Smooth muscle cell (in vitro differentiated cells): ENCODE data around the gene PCDHGB2. TPM values are rescaled to one million over a fixed set of nuclear protein-coding genes. Genes with fewer than 3 reads are reported as not detected.

ENCODE experiments used
- DNase-seq: peaks from one replicate; lab custom pipeline; 2025; ENCODE audit not compliant: unreplicated experiment; lab: John Stamatoyannopoulos, UW
- H2AFZ ChIP-seq: fragments of 200-600 bp; sonication (generic); 2 replicates; pipeline ENCODE4 v1.6.0; 2016; ENCODE audit warnings: antibody characterized with exemption, low read depth, mild to moderate bottlenecking
- H3F3A ChIP-seq: fragments of 200-600 bp; sonication (generic); 2 replicates; pipeline ENCODE4 v1.6.0; 2017; ENCODE audit warnings: antibody characterized with exemption, low read depth
- H3K27ac ChIP-seq: fragments of 200-600 bp; sonication (generic); 2 replicates; pipeline ENCODE4 v1.5.1; 2016; ENCODE audit warnings: low read depth, mild to moderate bottlenecking
- H3K27me3 ChIP-seq: fragments of 200-600 bp; sonication (generic); 2 replicates; pipeline ENCODE4 v1.6.1; 2016; ENCODE audit warnings: low read depth, mild to moderate bottlenecking
- H3K36me3 ChIP-seq: fragments of 200-600 bp; sonication (generic); 2 replicates; pipeline ENCODE4 v1.5.1; 2016; ENCODE audit warnings: low read depth
- H3K4me1 ChIP-seq: fragments of 200-600 bp; sonication (generic); 2 replicates; pipeline ENCODE4 v1.5.1; 2016; ENCODE audit warnings: low read depth
- H3K4me2 ChIP-seq: fragments of 200-600 bp; sonication (generic); 2 replicates; pipeline ENCODE4 v1.6.0; 2016; ENCODE audit warnings: mild to moderate bottlenecking
- H3K4me3 ChIP-seq: fragments of 200-600 bp; sonication (generic); 2 replicates; pipeline ENCODE4 v1.5.1; 2016; ENCODE audit warnings: mild to moderate bottlenecking
- H3K79me2 ChIP-seq: fragments of 200-600 bp; sonication (generic); 2 replicates; pipeline ENCODE4 v1.6.0; 2016; ENCODE audit warnings: low read depth, mild to moderate bottlenecking
- H3K9ac ChIP-seq: fragments of 200-600 bp; sonication (generic); 2 replicates; pipeline ENCODE4 v1.6.0; 2016; ENCODE audit warnings: low read depth
- H3K9me3 ChIP-seq: fragments of 200-600 bp; sonication (generic); replicated peaks from 2 replicates; pipeline ENCODE4 v1.5.1; 2016; ENCODE audit warnings: low read depth
- H4K20me1 ChIP-seq: fragments of 200-600 bp; sonication (generic); 2 replicates; pipeline ENCODE4 v1.6.0; 2016; ENCODE audit warnings: low read depth
- WGBS: methylation state at CpG from one replicate; pipeline ENCODE4 v1.1.7; 2016; ENCODE audit warnings: low lambda C conversion rate; 5-methylcytosine and 5-hydroxymethylcytosine counted together
- polyA plus RNA-seq: library from polyadenylated mRNA; unstranded; fragments of >200 nt; fragmentation: Nextera tagmentation; extraction: Ambion mirVana; gene quantifications from 2 replicates; pipeline ENCODE4 v1.2.1, GENCODE V29; 2016
- total RNA-seq: library from RNA; depleted of rRNA; stranded (reverse); fragments of >200 nt; gene quantifications from 2 replicates; pipeline ENCODE4 v1.2.3, GENCODE V29; 2014
- TF ChIP-seq, protein P1 (sequence below): fragments of 200-600 bp; sonication (generic); IDR thresholded peaks from 2 replicates; pipeline ENCODE4 v1.5.1; 2017; ENCODE audit warnings: borderline replicate concordance, mild to moderate bottlenecking, antibody characterized with exemption; ENCODE audit not compliant: insufficient read depth, poor library complexity, severe bottlenecking

Gene PCDHGB2
- total and polyA plus RNA-seq, 2 experiments from 2014 or later, result 1.1 TPM; not detected in 1

DNA sequence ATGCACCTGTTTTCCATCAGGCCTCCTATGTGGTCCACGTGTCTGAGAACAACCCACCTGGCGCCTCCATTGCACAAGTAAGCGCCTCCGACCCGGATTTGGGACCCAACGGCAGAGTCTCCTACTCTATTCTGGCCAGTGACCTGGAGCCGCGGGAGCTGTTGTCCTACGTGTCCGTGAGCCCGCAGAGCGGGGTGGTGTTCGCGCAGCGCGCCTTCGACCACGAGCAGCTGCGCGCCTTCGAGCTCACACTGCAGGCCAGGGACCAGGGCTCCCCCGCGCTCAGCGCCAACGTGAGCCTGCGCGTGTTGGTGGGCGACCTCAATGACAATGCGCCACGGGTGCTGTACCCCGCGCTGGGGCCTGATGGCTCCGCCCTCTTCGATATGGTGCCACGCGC is 8.2 kb upstream of the PCDHGB2 start:
- Histone ChIP-seq H3K79me2 (no peaks in the 10 kb centered on the region), H3K4me3 (no peak overlapping the region), H3K9me3 (peaks cover 6% of the 10 kb centered on the region), H3K27ac (no peak overlapping the region), H3K27me3 (no peaks in the 10 kb centered on the region), H3K9ac (no peak overlapping the region), H3K4me1 (no peaks in the 10 kb centered on the region), H3K36me3 (no peaks in the 10 kb centered on the region), H4K20me1 (no peaks in the 10 kb centered on the region), H2AFZ (no peak overlapping the region), H3F3A (no peaks in the 10 kb centered on the region), H3K4me2 (no peak overlapping the region)
- TF ChIP-seq, protein P1, sequence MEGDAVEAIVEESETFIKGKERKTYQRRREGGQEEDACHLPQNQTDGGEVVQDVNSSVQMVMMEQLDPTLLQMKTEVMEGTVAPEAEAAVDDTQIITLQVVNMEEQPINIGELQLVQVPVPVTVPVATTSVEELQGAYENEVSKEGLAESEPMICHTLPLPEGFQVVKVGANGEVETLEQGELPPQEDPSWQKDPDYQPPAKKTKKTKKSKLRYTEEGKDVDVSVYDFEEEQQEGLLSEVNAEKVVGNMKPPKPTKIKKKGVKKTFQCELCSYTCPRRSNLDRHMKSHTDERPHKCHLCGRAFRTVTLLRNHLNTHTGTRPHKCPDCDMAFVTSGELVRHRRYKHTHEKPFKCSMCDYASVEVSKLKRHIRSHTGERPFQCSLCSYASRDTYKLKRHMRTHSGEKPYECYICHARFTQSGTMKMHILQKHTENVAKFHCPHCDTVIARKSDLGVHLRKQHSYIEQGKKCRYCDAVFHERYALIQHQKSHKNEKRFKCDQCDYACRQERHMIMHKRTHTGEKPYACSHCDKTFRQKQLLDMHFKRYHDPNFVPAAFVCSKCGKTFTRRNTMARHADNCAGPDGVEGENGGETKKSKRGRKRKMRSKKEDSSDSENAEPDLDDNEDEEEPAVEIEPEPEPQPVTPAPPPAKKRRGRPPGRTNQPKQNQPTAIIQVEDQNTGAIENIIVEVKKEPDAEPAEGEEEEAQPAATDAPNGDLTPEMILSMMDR, result no peak
- no peak for DNase-seq
- WGBS, result 97% methylated on average over 29 of the region's 36 CpGs

- H3K27me3 ChIP-seq, result no peaks in the 10 kb centered on the region
- no peak within 1 kb of the TSS for H3K9ac ChIP-seq
- no peak within 1 kb of the TSS for H3K4me2 ChIP-seq
- H4K20me1 ChIP-seq, result no peaks in the 10 kb centered on the region
- H3K4me1 ChIP-seq, result no peaks in the 10 kb centered on the region
- H3K79me2 ChIP-seq, result no peaks in the 10 kb centered on the region
- TF ChIP-seq, protein P1, result peak; percentile 21
- H3F3A ChIP-seq, result no peaks in the 10 kb centered on the region
- DNase-seq, result no peak
- no peak within 1 kb of the TSS for H2AFZ ChIP-seq
- no peak within 1 kb of the TSS for H3K4me3 ChIP-seq
- no peaks in the 10 kb centered on the region for H3K36me3 ChIP-seq
- H3K9me3 ChIP-seq, result peaks cover 6% of the 10 kb centered on the region
- WGBS, result 92% methylated on average over 29 of the region's 29 CpGs
- no peak within 1 kb of the TSS for H3K27ac ChIP-seq
Observed at GRCh38 chr5:141354900-141355469, 4.8 kb upstream of the PCDHGB2 start, which contains the start of gene PCDHGA4. Gene PCDHGA4 (plus strand): TSS chr5:141355021. CDS start chr5:141355108, 87 bp downstream.

- no peak for DNase-seq
- no peak overlapping the region for H3K27ac ChIP-seq
- H3F3A ChIP-seq, result no peaks in the 10 kb centered on the region
- H3K4me2 ChIP-seq, result no peak overlapping the region
- peaks cover 6% of the 10 kb centered on the region for H3K9me3 ChIP-seq
- H3K27me3 ChIP-seq, result no peaks in the 10 kb centered on the region
- TF ChIP-seq, protein P1, result no peak
- no peaks in the 10 kb centered on the region for H3K79me2 ChIP-seq
- no peaks in the 10 kb centered on the region for H3K4me1 ChIP-seq
- no peak overlapping the region for H3K4me3 ChIP-seq
- WGBS, result 96% methylated on average over 24 of the region's 24 CpGs
- no peak overlapping the region for H2AFZ ChIP-seq
- no peaks in the 10 kb centered on the region for H3K36me3 ChIP-seq
- no peaks in the 10 kb centered on the region for H4K20me1 ChIP-seq
- no peak overlapping the region for H3K9ac ChIP-seq
Observed at GRCh38 chr5:141355641-141356040, 4.2 kb upstream of the PCDHGB2 start.

DNA sequence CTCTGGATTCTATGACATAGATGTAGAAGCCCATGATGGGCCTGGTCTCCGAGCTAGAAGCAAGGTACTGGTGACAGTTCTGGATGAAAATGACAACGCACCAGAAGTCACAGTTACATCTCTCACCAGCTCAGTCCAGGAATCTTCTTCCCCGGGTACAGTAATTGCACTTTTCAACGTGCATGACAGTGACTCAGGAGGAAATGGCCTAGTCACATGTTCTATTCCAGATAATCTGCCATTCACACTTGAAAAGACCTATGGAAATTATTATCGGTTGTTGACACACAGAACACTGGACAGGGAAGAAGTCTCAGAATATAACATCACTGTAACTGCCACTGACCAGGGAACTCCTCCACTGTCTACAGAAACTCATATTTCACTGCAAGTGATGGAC is 3.7 kb upstream of the PCDHGB2 start:
- no peak overlapping the region for H3K9ac ChIP-seq
- no peak overlapping the region for H2AFZ ChIP-seq
- H3K9me3 ChIP-seq, result peaks cover 6% of the 10 kb centered on the region
- no peaks in the 10 kb centered on the region for H3K36me3 ChIP-seq
- H3K27me3 ChIP-seq, result no peaks in the 10 kb centered on the region
- no peak overlapping the region for H3K27ac ChIP-seq
- TF ChIP-seq, protein P1, result no peak
- H3K79me2 ChIP-seq, result no peaks in the 10 kb centered on the region
- no peak overlapping the region for H3K4me2 ChIP-seq
- 84% methylated on average over 5 of the region's 5 CpGs for WGBS
- H4K20me1 ChIP-seq, result no peaks in the 10 kb centered on the region
- no peaks in the 10 kb centered on the region for H3F3A ChIP-seq
- DNase-seq, result no peak
- no peaks in the 10 kb centered on the region for H3K4me1 ChIP-seq
- H3K4me3 ChIP-seq, result no peak overlapping the region
